GM19238 (cell line): ENCODE measurements around the gene NELFB.
"Not testable (repeated sequence)": the region's sequence is repeated elsewhere in the genome, so short reads cannot be mapped to it uniquely, and the experiment has no call there.

Experiments
- DNase-seq: peaks from one replicate; pipeline ENCODE4 v3.0.0; 2011; ENCODE audit warnings: low spot score; ENCODE audit not compliant: insufficient read length

NELFB gene

DNA sequence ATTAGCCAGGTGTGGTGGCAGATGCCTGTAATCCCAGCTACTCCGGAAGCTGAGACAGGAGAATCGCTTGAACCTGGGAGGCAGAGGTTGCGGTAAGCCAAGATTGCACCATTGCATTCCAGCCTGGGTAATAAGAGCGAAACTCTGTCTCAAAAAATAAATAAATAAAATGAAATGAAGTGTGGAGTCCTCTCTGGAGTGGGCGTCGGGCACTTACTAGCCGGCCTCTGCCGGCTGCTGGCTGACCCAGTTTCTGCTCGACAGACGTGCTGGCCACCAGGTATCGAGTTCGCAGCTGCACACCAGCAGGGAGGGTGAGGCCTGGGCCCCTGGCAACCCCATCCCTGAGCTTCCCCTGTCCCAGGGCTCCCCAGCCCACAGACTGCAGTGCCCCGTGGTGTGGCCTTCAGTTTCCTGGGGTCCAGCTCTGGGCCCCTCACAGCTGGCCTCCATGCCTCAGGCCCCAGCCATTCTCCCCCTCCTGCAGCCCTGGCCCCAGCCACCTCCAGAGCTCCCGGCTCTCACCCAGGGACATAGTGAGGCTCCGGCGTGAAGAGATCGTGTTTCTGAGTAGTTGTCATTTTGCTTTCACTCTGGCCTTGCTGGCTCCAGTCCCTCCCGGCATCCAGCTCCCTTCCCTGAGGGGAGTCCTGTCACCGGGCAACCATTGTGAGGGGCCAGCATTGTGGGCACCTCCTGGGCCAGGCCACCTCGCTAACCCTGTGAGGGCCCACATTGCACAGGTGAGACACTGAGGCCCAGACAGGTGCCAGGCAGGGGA is 7.8 kb upstream of the NELFB start:
- no peak for DNase-seq

DNA sequence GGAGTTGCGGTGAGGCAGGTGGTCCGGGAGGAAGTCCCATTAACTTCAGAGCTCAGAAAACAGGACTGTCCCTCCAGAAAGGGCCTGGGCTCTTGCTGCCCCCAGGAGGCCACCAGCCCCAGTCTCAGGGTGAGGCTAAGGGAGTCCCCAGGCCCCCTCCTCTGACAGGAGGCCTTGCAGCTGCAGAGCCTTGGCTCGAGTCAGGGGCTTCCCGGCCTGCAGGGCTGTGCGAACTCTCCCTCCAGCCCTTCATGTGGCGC is 7.3 kb upstream of the NELFB start:
- DNase-seq: no peak

DNA sequence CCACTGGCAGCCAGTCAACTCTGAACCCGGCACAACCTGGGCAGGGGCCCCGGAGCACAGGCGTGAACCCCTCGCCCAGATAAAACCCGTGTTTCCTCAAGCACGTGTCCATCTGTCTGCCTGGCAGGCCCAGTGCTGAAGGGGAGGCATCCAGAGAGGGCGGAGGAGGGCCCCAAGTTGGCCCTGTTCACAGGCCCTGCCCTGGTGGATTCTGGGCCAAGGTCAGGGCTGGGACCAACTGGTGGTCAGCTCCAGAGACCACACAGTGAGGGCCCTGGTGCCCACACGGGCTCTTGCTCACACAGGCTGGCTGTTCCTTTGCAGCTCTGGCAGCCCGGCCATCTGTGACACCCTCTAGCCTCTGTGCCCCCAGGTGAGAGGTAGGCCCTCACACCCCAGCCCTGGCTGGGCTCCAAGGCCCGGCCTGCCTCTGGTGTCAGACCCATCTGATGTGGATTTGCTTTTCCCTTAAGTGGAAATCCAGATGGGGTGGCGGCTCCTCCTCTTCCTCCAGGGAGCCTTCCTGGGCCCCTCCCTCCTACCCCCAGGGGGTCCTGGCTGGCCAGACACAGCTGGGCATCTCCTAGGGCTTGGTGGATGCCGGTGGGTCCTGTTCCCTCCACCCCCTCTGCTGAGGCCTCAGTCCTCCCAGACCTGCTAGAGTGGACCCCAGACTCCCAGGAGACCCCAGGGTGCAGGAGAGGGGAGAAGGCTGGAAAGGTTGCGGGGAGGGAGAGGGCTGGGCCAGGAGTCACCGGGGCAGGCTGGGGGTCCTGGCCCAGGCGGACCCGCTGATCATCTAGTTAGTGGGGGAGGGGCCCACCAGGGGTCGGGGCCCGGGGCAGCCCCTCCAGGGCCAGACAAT is 4.6 kb upstream of the NELFB start:
- DNase-seq: no peak

DNA sequence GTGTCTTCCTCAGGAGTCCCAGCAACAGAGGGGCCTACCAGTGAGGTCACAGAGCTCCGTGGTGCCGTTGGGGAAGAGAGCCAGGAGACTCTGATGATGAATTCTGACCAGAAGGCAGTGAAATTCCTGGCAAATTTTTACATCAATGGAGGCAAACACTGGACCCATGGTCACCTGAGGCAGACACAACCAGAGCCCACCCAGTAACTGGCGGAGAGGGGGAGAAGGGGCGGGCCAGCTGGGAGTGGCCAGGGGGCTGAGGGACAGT is 4.0 kb upstream of the NELFB start, which contains the start of gene STPG3:
Gene STPG3, plus strand, starts transcription at position 93 of the 268 bp plus-strand sequence. Its CDS starts 1 bp downstream, at position 94.
- no peak for DNase-seq

DNA sequence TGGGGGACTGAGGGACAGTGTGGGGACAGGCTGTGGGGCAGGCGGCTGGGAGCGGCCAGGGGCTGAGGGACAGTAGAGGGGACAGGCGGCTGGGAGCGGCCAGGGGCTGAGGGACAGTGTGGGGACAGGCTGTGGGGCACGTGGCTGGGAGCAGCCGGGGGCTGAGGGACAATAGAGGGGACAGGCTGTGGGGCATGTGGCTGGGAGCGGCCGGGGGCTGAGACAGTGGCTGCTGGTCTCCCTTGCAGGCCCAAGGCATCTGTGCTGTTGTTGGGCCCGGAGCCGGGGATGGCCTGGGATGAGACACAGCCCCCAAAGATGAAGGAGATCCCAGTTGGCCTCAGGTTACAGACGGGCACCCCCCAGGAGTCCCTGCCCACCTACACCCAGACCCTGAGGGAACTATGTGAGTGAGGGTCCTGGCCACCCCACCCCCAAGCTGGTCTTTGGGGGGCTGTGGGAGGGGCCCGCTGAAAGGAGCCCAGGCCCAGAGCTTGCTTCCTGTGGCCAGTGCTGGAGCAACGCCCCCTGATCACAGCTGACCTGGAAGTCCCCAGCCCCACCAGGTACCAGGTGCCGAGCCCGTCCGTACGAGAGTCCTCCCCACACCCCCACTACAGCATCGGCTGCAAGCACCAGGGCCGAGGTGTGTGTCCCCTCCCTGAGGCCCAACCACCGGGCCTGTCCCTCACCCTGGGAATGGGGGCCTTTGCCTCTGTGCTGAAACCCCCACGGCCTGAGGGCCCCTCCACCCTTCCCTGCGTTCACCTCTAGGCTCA is 3.4 kb upstream of the NELFB start:
- no peak for DNase-seq

DNA sequence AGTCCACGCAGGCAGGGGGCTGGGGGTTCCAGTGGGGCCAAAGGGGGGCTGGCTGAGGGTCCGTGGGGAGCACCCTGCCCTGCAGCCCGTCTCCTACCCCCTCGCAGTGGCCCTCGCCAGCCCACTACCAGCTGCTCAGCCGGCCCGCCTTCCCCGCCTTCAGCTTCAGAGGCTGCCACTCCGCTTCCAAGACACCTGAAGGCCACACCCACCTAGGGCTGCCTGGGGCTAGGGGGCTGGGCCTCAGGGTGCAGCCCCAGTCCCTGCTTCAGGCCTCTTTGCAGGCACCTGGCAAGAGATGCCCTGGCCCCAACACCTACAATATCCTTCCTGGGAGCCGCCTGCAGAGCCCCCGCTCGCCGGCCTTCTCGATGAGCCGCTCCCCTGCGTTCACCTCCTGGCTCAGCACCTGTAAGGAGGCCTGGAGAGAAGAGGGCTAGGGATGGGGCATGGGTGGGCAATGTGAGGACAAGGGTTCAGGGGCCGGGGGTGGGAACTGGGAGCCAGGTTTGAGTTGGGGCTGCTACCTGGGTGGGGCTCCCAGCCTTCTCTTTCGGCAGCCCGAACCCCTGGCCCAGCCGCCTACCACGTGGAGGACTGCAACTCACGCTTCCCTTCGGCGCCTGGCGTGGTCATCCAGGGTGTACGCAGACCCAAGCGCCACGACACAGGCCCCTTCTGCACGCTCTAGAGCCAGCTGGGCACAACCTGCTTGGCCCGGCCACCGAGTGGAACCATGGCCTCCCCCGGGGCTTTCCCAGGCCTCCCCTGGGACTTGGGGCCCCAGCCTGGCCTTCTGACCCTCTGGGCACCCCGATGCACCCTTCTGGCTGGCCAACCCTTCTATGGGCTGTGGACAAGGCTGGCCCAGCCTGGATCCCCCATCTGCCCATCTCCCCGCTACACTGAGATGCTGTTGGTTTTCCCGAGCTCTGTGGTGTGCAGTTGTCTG is 2.3 kb upstream of the NELFB start:
- DNase-seq: no peak

DNA sequence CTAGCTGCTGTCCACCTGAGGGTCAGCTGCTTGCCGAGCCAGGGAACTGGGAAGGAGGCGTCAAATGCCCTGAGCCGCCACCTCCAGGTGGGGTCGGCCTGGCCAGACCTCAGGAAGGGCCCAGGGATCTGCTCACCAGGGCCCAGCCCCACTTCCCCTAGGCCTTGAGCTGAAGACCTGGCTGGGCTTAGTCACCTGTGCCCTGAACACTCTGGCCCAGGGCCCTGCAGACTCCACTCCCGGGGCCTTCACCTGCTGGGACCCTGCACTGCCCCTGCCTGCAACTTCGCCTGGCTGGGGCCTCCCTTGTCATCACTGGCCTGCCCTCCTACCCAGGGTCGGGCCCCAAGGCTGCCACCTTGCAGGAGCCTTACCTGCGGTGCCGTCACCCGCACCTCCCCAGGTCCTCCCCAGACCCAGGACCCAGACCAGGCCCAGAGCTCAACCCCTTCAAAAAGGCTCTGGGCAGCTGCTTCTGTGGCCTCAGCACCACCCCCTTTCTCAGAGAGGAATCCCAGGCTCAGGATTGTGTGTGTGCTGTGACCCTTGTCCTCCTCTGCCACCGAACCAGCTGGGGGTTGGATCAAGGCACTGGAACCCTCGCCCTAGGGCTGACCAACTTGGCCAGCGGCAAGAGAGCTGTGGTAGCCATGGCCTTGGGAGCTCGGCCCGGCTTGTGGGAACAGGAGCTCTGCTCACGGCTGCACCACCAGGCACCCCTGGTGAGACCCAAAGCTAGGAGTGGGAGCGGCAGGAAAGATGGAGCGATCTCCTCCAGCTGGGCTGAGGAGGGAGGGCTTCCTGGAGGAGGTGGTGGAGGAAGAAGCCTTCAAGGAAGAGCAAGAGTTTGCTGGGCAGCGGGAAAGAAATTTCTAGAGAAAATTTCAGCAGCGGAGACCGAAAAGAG is 1.2 kb upstream of the NELFB start:
- no peak for DNase-seq

DNA sequence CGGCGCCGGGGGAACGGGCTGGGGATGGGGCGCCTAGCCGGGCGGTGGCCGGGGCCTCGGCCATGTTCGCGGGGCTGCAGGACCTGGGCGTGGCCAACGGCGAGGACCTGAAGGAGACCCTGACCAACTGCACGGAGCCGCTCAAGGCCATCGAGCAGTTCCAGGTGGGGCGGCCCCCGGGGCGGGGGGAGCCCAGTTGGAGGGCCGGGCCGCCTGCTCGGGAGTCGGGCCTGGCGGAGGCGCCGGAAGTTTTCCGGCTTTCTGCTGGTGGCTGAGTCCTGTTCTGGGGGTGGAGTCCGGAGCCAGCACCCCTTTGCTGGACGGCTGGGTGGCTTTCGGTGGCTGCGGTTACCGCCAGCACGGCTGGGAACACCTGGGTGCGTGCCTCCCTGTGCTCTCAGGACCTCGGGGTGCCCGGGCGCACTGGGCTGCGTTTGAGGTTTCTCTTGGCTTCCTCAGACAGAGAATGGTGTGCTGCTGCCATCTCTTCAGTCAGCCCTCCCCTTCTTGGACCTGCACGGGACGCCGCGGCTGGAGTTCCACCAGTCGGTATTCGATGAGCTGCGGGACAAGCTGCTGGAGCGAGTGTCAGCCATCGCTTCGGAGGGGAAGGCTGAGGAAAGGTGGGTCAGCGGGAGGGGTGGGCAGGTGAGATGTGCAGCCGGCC is 454 bp downstream of the NELFB start:
- no peak for DNase-seq

DNA sequence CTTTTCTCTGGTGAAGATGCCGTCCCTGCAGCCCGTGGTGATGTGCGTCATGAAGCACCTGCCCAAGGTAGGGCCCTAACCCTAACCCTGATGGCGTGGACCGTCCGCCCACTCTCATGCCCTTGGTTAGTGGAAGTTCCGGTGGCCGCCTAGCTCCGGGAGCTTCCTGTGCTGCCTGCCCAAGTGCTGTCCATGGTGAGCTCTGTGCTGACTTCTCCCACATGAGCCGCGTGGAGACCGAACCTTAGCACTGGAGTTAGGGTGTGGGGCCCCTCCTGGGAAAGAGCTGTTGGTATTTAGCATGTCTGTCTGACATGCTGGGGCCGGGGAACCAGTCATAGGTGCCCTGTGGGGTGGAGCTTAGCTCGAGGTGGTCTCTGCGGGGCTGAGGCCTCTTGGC is 1.2 kb downstream of the NELFB start:
- no peak for DNase-seq

DNA sequence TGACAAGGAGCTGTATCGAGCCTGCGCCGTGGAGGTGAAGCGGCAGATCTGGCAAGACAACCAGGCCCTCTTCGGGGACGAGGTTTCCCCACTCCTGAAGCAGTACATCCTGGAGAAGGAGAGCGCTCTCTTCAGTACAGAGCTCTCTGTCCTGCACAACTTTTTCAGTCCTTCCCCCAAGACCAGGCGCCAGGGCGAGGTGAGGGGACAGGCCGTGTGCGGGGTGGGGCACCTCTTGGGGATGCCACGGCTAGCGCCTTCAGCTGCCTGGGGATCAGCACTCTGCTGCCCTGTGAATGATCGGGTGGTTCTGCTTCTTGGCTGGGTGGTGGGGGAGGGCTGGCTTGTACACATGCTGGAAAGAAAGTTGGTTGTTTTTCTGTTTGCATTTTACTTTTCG is 1.7 kb downstream of the NELFB start:
- DNase-seq: no peak

DNA sequence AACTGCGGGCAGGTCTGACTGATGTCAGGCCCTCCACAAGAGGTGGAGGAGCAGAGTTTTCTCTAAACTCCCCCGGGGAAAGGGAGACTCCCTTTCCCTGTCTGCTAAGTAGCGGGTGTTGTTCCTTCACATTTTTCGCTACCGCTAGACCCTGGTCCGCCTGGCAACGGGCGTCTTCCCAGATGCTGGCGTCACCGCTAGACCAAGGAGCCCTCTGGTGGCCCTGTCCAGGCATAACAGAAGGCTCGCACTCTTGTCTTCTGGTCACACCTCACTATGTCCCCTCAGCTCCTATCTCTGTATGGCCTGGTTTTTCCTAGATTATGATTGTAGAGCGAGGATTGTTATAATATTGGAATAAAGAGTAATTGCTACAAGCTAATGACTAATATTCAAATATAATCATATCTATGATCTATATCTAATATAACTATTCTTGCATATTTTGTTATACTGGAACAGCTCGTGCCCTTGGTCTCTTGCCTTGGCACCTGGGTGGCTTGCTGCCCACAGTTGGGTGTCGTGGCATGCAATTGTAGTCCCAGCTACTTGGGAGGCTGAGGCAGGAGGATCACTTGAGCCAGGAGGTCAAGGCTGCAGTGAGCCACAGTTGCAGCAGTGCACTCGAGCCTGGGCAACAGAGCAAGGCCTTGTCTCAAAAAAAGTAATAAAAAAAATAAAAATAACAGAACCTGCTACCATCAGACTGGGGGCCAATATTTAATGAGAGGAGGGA is 7.2 kb downstream of the NELFB start:
- not testable (repeated sequence) for DNase-seq

DNA sequence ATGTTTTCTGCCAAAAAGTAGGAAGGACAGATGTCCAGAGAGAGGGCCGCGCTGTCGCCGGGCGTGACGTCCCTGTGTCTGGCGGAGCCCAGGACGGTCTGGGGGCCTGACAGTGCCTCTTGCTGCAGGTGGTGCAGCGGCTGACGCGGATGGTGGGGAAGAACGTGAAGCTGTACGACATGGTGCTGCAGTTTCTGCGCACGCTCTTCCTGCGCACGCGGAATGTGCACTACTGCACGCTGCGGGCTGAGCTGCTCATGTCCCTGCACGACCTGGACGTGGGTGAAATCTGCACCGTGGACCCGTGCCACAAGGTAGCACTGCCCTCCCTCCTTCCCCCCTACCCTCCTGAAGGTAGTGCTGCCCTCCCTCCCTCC is 7.8 kb downstream of the NELFB start:
- DNase-seq: no peak

DNA sequence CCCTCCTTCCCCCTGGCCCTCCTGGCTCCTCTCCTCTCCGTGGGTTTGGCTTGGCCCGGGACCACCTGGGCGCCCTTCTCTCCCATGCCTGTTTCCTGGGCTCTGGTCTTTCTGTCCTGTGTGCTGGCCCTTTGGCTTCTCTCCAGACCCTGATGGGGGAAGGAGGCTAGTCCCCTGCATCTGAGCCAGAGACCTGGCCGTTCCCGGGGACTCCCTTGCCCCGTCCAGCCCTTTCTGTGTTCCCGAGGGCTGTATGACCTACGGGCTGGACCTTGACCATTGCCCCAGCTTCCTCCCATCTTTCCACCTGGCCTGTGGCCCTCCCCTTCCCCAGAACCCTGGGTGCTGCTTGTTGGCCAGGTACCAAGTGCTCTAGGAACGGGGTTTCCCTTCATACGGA is 8.4 kb downstream of the NELFB start:
- DNase-seq: no peak

DNA sequence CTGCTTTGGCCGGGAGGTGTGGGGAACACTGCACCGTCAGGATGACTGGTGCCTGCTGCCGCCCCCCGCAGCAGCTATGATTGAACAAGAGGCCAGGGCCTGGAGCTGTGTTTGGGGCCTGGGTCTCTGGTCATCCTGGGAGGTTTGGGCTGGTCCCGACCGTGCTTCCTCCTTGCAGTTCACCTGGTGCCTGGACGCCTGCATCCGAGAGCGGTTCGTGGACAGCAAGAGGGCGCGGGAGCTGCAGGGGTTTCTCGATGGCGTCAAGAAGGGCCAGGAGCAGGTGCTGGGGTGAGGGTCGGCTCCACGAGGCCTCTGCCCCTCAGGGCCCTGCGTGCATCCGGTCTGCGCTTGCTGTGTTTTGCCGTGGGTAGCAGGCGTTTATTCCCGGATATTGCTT is 8.9 kb downstream of the NELFB start:
- no peak for DNase-seq

DNA sequence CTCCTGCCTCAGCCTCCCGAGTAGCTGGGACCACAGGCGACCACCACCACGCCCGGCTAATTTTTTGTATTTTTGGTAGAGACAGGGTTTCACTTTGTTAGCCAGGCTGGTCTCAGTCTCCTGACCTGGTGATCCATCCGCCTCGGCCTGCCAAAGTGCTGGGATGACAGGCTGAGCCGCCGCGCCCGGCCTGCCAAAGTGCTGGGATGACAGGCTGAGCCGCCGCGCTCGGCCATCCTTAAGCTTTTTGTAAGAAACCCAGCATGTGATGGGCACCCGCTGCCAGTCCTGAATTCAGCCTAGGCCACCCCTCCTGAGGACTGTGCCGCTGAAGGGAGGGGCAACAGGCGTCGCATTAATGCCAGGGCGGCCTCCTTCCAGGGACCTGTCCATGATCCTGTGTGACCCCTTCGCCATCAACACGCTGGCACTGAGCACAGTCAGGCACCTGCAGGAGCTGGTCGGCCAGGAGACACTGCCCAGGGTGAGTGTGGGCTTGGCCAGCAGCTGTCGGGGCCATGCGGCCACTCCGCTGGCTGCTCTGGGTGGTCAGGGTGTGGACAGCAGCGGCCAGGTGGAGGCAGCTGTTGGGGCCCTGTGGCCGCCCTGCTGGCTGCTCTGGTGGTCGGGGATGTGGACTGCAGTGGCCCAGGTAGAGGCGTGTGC is 10.5 kb downstream of the NELFB start:
- no peak for DNase-seq

DNA sequence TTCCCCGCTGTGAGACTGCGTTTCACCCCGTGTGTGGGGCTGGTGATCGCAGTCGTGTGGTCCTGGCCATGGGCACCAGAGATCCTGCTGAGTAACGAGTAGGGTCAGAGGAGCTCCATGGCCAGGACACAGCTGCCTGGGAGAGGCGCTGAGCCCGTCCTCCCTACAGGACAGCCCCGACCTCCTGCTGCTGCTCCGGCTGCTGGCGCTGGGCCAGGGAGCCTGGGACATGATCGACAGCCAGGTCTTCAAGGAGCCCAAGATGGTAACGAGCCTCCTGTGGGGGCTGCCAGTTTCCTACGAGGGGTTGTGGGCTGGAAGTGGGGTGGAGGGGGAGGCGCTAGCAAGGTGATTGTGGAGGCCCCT is 11.0 kb downstream of the NELFB start:
- DNase-seq: no peak

DNA sequence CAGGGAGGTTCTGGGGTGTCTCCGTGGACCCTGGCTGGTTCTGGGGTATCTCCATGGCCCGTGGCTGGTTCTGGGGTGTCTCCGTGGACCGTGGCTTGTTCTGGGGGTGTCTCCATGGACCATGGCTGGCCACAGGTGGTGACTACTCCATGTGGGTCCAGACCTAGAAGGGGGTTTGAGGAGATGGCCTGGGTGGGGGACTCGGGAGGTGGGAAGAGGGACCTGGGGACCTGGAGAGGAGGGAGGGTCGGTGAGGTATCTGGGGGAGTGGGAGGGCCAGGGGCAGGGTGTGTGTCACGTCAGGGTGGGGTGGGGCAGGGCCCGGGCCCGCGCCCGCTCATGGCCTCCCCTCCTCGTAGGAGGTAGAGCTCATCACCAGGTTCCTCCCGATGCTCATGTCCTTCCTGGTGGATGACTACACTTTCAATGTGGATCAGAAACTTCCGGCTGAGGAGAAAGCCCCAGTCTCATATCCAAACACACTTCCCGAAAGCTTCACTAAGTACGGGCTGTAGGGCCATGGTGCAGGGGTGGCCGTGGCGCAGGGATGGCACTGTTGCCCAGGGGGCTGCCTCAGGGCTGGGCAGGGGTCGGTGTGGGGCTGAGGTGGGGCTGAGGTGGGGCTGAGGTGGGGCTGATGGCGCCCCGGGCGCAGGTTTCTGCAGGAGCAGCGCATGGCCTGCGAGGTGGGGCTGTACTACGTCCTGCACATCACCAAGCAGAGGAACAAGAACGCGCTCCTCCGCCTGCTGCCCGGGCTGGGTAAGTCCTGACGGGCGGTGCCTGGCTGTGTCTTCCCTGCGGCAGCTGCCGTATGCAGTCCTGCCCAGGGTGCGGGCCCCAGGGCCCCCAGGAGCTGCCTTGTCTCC is 11.7 kb downstream of the NELFB start:
- DNase-seq: no peak

DNA sequence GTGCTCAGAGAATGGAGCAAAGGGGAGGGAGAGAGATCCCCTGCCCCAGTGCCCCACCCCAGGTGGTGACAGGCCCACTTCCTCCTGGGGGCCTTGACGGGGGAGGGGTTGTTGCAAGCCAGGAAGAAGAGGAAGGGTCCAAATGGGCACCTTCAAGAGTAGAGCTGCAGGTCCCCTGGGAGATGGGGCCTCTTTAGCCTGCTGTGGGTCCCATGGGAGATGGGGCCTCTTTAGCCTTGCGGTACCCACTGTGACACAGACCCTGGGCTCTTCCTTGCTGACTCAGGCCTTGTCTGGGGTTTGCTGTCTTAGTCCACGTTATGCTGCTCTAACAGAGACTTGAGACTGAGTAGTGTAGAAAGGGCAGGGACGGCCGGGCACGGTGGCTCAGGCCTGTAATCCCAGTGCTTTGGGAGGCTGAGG is 12.8 kb downstream of the NELFB start:
- DNase-seq: no peak
